ENCODE results near the gene MTIF3.
"Not testable (repeated sequence)": the region's sequence is repeated elsewhere in the genome, so short reads cannot be mapped to it uniquely, and the experiment has no call there.

Gene MTIF3

GRCh38 chr13:27408074-27408473, 42.3 kb downstream of the MTIF3 start:
- DNase-seq, result no peak

DNA sequence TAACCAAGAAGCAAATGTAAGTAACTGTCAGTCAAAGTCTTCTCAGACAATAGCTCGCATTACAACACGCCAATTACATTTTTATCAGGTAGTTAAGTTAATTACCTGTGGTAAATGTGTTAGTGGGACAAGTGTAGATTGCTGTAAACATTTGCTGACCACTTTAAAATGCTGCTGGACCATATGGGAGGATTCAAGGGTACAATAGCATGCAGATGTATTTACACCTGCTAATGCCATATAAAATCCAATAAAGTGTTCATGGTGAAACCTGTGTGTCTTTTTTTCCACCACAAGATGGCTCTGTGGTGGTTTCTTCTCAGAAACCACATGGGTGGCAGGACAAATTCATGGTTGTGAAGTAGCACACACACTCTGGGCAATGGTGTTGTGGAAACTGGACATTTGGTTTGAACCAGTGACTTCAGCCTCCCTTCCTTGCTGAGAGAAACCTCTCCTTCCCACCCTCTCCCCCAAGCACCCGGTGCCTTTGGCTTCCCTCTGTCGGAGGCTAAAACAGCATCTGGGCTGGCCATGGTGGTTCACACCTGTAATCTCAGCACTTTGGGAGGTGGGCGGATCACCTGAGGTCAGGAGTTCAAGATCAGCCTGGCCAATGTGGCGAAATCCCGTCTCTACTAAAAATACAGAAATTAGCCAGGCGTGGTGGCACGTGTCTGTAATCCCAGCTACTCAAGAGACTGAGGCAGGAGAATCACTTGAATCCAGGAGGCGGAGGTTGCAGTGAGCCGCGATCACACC, 44.0 kb downstream of the MTIF3 start:
- peak; percentile 5 for DNase-seq

- DNase-seq, result no peak
These were observed 44.7 kb downstream of the MTIF3 start for GRCh38 chr13:27405546-27406134.

DNA sequence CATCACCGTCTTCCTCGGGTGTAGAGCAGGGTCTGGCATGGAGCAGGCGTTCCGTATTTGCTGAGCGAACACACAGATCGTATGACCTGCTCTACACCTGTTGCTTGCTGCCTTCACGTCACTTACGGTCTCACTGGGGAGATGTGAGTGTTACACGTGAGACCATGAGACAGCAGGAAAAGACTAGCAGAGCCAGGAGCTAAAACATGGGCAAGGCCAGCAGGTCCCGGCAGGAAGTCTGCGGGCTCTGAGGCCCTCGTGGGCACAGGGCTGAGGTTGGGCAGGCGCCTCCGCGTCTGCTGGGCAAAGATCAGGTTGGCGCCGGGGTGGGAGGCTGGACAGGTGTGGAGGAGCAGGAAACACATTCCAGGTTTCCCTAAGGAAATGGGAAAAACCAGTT, 45.7 kb downstream of the MTIF3 start:
- no peak for DNase-seq

DNA sequence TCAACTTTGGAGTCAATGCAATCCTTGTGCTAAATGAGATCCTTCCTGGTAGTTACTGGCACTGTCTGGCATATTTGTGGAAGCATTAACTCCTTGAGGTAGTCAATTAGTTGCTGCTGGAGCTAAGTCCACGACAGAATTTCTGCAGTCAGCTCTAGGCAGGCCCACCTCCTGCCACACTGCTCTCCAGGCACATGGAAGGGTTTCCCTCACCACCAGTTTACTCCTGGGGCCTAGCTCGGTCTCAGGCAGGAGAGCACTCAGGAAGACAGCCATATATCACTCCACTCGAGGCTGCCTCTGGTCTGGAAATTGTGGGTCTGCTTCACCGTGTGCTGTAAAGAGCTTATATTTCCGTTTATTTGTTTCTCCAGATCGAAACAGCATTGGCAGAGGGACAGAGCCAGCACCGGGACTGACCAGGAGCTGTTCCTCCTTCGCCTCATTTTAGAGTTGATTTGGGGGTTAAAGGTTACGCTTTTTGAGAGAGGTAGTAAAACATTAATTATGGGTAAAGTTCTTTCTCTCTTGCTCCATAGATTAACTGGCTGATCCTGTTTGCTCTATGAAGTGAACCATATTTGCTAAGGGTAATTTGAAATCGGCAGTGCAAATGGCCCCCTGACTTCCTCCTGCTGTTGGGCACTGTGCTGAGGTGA, 46.5 kb downstream of the MTIF3 start:
- no peak for DNase-seq

- no peak for DNase-seq
These were observed 47.1 kb downstream of the MTIF3 start for GRCh38 chr13:27403203-27403678.

DNA sequence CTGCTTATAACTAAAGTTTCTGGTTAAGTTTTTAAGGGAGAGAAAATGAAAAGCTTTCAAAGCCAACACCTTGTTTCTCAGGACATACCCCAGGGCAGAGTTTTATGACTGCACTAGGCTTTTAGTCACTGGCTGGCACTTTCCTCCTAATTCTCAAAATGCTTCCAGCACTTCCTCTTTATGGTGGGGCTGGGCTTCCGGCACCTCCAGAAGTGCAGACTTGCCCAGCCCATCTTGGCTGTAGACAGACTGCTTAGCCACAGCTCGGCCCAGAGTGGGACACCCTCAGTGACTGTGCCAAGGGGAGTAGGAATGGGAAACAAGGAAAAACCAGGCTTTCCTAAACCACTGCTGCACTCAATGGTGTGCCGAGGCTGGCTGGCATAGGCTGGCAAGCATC, 49.2 kb downstream of the MTIF3 start:
- peak; percentile 36 for DNase-seq

GRCh38 chr13:27400405-27400804, 50.0 kb downstream of the MTIF3 start:
- not testable (repeated sequence) for DNase-seq

- DNase-seq, result no peak
These were observed 52.0 kb downstream of the MTIF3 start for GRCh38 chr13:27398360-27398759.

- DNase-seq, result no peak
These were observed 54.0 kb downstream of the MTIF3 start for GRCh38 chr13:27396252-27396846.

GRCh38 chr13:27395007-27395510, 55.3 kb downstream of the MTIF3 start:
- no peak for DNase-seq

- DNase-seq, result no peak
These were observed 57.3 kb downstream of the MTIF3 start for GRCh38 chr13:27393101-27393500.

DNA sequence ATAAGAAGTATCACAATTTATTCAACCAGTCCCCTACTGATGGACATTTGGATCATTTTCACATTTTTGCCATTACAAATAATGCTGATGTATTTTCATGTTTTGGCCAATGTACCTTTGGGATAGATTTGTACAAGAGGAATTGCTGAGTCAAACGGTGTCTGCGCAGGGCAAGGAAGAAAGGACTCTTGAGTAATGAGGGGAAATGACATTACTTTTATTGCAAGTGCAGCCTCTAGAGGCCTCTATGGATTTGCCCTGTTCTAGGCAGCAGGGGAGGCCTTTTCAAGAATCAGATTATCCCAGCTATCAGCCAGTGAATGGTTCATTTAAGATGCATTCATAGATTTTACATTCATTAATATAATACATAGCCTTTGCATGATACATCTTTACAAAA, 58.9 kb downstream of the MTIF3 start:
- DNase-seq, result no peak

DNA sequence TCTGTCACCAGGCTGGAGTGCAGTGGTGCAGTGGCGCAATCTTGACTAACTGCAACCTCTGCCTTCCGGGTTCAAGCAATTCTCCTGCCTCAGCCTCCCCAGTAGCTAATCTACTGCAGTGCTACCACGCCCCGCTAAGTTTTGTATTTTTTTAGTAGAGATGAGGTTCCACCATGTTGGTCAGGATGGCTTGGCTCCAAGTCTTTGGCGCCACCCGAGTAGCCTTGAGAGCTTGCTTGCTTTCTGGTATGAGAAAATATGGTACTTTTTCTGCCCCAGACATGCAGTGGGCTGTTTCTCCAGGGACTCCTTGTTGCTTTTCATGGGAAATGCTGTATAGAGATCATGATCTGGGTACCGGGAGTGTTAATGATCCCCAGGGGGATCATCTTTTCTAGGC, 60.5 kb downstream of the MTIF3 start:
- DNase-seq, result no peak

DNA sequence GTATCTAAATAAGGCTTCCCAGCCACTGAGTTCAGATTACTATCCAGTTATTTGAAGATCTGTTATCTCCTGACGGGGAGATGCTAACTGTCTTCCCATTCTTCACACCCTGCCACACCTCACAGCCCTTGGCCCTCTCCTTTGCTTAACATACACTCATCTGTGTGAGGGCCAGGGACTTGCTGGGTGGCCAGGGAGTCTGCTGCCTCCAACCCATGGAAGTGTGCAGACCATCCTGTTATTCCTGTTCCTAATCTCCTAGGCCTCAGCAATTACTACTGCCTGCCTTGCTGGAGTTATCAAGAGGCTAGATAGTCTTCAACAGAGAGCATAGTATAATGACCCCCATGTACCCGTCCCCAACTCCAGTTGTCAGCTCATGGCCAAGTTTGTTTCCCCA, 62.1 kb downstream of the MTIF3 start:
- DNase-seq, result no peak
